RPMI8226 (cell line): ENCODE measurements around the gene TPX2.
A peak's percentile ranks its signal among the peaks of the same experiment; 100 is the strongest.
"Not testable (repeated sequence)": the region's sequence is repeated elsewhere in the genome, so short reads cannot be mapped to it uniquely, and the experiment has no call there.

ENCODE experiments used
- DNase-seq: peaks from one replicate; pipeline ENCODE4 v3.0.0-alpha.2; 2015

TPX2 gene

DNA sequence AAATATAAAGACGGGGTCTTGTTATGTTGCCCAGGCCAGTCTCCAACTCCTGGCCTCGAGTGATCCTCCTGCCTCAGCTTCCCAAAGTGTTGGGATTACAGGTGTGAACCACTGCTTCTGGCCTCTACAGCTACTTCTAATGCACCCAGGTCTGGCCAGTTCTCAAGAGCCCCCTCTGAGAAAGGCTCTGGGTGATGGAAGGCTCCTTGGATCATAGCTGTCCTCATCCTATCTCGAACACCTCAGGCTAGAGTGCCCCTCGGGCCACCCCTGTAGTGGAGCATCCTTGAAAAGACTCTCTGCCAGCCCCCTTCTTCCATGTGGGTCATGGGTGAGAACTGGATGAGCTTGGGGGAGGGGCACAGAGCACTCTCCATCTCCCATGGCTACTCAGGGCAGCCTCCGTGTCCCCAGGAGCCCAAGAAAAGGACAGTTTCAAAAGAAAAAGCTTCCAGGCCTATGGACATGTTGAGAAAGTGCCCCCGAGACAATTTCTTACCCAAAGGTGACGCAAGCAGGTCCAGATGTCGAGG lies 79.4 kb downstream of the TPX2 start:
- DNase-seq, result no peak

DNA sequence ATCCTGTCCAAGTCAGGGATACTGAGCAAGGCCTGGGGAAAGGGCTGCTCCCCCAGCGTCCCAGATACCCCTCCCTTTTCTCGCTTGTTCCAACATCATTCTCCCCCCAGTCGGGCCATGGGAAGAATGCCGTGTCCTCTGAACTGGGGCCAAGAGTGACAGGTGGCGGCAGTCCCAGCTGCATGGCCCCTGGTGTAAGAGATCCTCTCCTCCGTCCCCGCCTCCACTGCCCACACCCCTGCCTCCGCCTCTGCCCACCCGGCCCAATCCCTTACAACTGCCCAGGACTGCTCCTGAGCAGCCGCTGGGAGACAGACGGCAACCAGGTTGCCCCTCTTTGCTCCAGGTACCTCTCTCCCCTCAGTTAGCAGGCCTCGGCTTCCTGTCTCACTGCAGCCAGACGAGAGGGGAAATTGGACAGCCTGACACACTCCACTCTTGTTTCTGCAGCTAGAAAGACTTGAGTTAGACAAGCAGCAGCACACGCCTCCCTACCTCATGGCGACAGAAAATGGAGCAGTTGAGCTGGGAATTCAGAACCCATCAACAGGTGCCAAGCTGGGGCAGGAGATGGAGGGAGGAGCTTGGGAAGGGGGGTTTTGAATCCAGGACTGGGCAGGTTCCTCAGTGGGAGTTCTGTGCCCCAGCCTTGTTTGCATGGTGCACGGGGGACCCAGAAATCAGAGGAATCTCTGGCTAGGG lies 80.1 kb downstream of the TPX2 start, which contains the start of gene MYLK2:
Gene MYLK2 (plus strand): TSS at position 274 of the 702 bp plus-strand sequence. CDS start 225 bp downstream, at position 499.
- DNase-seq, result no peak

DNA sequence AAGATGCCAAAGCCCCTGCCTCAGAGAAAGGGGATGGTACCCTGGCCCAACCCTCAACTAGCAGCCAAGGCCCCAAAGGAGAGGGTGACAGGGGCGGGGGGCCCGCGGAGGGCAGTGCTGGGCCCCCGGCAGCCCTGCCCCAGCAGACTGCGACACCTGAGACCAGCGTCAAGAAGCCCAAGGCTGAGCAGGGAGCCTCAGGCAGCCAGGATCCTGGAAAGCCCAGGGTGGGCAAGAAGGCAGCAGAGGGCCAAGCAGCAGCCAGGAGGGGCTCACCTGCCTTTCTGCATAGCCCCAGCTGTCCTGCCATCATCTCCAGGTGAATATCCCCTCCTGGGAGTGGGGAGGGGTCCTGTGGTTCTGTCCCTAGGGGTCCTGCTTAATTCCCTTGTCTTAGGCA lies 81.1 kb downstream of the TPX2 start:
- DNase-seq, result no peak

- no peak for DNase-seq
Measured at GRCh38 chr20:31821427-31821826, 82.3 kb downstream of the TPX2 start.

DNA sequence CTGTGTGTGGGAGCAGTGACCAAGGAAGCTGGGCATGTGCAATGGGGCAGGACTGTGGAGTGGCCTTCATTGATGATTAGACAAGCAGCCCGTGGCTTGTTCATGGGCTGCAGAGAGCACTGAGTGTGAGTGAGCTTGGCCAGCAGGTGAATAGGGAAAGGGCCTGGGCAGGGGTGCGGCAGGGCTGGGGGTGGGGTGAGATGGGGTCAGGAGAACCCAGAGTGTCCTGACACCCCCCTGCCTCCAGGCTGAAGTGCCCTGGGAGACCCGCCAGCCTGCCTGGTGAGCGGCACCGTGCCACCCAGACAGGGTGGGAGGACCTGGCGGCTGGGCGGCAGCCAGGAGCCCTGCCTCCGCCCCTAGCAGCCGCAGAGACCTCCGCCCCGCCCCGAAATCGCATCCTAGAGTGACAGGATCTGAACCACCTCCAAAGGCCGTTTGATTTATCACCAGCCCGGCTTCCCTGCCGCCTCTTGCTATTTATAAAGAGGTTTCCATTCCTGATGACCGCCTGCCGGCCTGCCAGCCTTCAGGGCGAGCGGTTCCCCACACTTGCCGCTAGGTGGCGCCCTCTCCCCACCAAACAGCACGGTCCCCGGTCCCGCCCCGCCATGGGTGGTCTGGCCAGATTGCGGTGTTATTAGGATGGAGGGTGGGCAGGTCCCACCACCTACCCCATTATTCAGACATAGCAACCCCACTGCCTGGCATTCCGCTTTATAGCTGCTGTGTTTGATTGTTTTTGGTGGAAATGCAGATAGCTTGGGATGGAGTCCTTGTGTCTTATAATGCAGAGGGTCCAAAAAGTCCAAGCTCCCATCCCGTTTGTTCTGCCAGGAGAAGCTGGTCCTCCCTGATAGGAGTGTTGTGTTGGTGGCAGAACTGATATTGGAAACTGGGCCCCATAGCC lies 83.6 kb downstream of the TPX2 start:
- DNase-seq, result peak; percentile 89

DNA sequence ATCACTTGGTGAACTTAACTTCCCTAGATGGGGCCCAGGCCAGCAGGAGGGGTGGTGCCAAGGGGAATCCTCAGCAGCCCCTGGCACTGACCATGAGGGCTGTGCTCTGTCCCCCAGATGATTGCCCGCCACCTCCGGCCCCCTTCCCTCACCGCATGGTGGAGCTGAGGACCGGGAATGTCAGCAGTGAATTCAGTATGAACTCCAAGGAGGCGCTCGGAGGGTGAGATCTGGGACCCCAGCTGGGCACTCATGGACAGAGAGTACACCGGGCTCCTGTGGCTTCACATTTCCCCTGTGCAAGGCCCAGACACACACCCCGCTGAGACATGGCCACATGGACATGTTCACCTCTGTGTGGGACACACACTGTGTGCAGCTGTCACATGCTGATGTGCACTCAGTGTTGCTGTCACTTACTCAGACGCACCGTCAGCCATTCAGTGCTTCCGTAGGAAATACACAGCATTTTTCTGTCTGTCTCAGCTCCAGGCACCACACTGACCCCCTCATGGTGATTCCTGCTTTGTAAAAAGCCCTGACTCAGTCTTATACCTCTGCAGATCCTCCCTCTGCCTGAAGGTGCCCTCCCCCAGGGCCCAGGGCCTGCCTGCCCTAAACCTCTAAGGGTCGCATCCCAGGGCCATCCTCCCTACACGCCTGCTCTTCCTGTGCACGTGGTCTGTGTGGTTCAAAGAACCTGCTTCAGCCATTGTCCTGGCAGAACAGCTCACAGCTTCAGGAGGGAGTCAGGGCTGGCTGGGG lies 84.5 kb downstream of the TPX2 start:
- DNase-seq, result peak; percentile 92

DNA sequence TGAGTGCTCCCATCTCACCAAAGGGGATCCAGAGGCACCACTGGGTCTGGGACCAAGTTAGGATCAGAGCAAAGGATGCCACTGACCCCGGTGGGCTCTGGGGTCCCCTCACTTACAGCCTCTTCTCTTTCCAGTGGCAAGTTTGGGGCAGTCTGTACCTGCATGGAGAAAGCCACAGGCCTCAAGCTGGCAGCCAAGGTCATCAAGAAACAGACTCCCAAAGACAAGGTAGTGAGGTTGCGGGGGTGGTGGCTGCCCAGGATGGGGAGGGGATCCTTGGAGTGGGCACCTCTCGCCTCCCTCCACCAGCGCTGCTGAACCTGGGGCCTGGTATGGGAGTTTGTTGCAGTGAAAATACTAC lies 85.0 kb downstream of the TPX2 start:
- no peak for DNase-seq

GRCh38 chr20:31824554-31825313 lies 85.6 kb downstream of the TPX2 start:
- peak; percentile 37 for DNase-seq

DNA sequence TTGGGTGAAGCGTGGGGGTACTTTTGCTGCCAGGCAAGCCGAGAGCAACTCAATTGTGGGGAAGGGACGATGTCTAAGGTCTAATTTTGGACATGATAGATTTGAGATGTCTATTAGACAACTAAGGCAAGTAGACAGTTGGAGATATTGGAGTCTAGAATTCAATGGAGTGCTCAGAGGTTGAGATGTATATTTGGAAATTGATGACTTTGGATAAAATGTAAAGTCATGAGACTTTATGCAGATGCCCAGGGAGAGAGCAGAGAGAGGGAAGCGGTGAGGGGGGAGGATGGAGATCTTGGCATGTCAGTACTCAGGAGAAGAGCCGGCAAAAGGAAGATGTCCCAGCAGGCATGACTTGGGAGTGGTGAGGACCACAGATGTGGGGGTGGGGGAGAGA lies 87.0 kb downstream of the TPX2 start:
- DNase-seq, result no peak

DNA sequence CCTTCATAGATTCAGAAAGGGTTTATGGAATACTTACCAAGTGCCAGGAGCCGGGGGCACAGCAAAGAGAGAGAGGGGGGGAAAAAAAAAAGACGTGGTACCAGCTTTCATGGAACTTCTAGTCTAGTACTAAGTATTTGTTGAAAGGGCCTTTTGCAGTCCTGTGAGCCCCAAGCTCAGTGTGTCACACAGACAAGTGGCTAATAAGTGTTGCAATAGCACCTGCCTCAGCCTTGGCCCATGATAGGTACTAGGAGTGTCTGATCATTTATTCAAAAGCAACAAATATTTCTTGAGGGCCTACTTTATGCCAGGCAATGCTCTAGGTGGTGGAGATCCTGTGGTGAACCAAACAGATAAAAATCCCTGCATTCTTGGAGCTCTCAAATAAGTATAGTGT lies 88.0 kb downstream of the TPX2 start:
- no peak for DNase-seq

DNA sequence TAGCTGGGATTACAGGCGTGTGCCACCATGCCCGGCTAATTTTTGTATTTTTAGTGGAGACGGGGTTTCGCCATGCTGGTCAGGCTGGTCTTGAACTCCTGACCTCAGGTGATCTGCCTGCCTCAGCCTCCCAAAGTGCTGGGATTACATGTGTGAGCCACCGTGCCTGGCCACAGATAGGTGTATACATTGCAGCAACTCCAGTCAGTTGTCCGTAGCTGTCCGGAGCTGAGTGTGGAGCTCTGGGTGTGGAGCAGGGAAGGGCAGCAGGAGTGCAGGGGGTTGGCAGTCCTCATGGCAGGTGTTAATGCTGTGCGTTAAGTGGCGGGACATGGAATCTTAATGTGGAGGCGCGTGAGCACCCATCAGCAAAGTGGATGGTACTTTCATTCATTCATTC lies 88.9 kb downstream of the TPX2 start:
- not testable (repeated sequence) for DNase-seq

DNA sequence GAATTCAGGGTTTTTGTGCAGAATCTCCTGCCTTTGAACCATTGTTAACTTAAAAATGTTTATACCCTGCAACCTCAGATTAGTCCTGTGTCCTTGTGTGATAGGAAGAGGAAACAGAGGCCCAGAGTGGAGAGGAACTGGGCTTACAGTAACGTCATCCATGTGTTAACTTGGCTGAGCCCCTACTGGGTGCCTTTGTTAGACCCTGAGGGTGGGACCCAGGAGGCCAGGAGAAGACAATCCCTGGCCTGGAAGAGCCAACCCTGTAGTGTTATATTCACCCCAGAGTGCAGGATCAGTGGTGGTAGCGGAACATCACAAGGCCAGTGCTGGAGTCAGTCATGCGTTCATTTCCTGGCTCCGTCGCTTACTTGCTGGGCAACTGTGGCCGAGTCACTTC lies 90.6 kb downstream of the TPX2 start:
- DNase-seq, result no peak

DNA sequence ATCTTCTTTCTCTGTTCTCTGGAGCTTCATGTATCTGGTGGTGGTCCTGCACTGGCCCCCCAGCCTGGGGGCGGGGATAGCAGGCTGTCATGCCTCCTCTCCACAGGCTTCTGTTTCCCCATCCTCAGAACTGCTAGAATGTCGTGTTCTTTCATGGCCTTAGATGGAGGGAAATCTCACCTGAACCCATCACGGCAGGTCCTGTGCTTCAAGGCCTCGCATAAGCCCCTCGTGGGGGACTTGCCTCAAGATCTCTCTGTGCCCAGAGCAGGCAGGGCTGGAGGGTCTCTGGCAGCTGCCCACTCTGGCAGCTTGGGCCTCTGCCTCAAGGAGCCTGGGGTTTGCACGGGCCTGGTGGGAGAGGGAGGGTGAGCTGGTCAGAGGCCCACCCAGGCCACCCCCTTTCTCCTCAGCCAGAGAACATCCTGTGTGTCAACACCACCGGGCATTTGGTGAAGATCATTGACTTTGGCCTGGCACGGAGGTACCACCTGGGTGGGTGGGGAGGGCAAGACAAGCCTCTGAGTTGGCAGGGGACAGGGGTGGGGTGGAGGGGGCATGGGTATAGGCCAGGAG lies 91.4 kb downstream of the TPX2 start:
- no peak for DNase-seq

DNA sequence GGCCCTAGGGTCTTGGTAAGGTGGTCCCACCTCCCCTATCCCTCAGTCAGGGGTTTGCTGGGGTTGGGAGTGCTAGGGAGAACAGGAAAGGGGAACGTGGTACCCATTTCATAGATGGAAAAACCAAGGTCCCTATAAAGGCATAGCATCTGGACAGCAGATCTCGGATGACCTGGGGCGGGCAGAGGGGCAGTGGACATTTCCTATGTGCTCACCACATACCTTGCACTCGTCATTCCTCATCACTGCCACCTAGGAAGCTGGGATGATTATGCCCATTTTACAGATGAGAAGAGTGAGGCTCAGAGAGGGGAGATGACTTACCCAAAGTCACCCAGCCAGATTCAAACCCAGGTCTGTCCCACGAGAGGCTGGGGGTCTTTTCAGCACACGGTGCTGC lies 92.1 kb downstream of the TPX2 start:
- DNase-seq, result no peak

DNA sequence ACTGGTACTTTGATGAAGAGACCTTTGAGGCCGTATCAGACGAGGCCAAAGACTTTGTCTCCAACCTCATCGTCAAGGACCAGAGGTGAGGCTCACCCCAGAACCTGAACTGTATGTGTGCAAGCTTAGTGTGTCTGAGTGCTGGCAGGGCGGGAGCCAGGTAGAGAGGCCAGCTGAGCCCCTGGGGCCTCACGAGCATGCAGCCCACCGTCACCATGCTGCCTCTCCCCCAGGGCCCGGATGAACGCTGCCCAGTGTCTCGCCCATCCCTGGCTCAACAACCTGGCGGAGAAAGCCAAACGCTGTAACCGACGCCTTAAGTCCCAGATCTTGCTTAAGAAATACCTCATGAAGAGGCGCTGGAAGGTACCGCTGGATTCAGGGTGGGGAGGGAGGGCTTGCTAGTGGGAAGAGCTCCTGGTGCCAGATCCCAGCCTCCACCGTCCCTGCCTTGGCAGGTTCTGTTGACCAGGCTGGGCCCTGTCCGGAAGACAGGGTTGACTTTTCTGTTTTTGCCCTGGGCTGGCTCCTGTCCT lies 92.7 kb downstream of the TPX2 start:
- no peak for DNase-seq

GRCh38 chr20:31833130-31833930 lies 94.2 kb downstream of the TPX2 start:
- peak; percentile 66 for DNase-seq

GRCh38 chr20:31833931-31834521 lies 94.9 kb downstream of the TPX2 start:
- no peak for DNase-seq

- DNase-seq, result peak; percentile 77
Measured at GRCh38 chr20:31835554-31835953, 96.5 kb downstream of the TPX2 start.

GRCh38 chr20:31835977-31836852 lies 97.1 kb downstream of the TPX2 start:
- peak; percentile 95 for DNase-seq
